K562 (cell line): ENCODE data around the gene CPNE8.

ENCODE experiments used
- CHD1 ChIP-seq: fragments of 200-600 bp; sonication (generic); IDR thresholded peaks from one replicate; pipeline ENCODE4 v1.6.1; 2012; ENCODE audit warnings: mild to moderate bottlenecking, moderate library complexity, low read length, inconsistent platforms
- CTCF ChIP-seq, 3 experiments: IDR thresholded peaks in 2 of 3; conservative IDR thresholded peaks in 1 of 3; 2 replicates each; pipeline ENCODE4 v1.5.1; 2011 to 2012; ENCODE audit warnings: low read length in 3 of 3, mild to moderate bottlenecking in 3 of 3, control low read depth in 2 of 3, improper control_type of control experiment in 1 of 3, inconsistent platforms in 1 of 3, low read depth in 1 of 3, mixed read lengths in 1 of 3, moderate library complexity in 1 of 3; ENCODE audit not compliant: insufficient read depth in 2 of 3
- E2F6 ChIP-seq, 2 experiments: IDR thresholded peaks; 2 replicates each; pipeline ENCODE4 v1.6.1; 2011; ENCODE audit warnings: borderline replicate concordance in 1 of 2, control low read depth in 1 of 2, low read depth in 1 of 2, low read length in 1 of 2, mild to moderate bottlenecking in 1 of 2, mixed read lengths in 1 of 2, moderate library complexity in 1 of 2; ENCODE audit not compliant: insufficient read depth in 1 of 2, insufficient read length in 1 of 2, poor library complexity in 1 of 2, severe bottlenecking in 1 of 2; ENCODE audit errors: extremely low read depth in 1 of 2
- EP300 ChIP-seq: IDR thresholded peaks from 2 replicates; pipeline ENCODE4 v1.6.1; 2012; ENCODE audit warnings: low read length, improper control_type of control experiment
- ETV6 ChIP-seq, 3 experiments: fragments of 150-350 bp in 1 of 3; sonication (generic) in 1 of 3; formaldehyde crosslinking in 1 of 3; IDR thresholded peaks; 2 replicates each; pipeline versions ENCODE4 v1.6.1 to v1.8.0; 2014 to 2022; ENCODE audit warnings: borderline replicate concordance in 2 of 3, low read depth in 2 of 3, antibody characterized with exemption in 1 of 3, low read length in 1 of 3, mild to moderate bottlenecking in 1 of 3, missing genetic modification reagents in 1 of 3
- EZH2 ChIP-seq: IDR thresholded peaks from 2 replicates; pipeline ENCODE4 v1.6.1; 2012; ENCODE audit warnings: low read depth, mild to moderate bottlenecking, inconsistent platforms, low read length, borderline replicate concordance
- FOXJ2 ChIP-seq: fragments of 200-800 bp; sonication (Bioruptor generic); IDR thresholded peaks from 2 replicates; pipeline ENCODE4 v1.6.1; 2016; ENCODE audit warnings: missing genetic modification characterization, missing compliant biosample characterization
- HMG20A ChIP-seq: fragments of 450-650 bp; formaldehyde crosslinking; conservative IDR thresholded peaks from 2 replicates; pipeline ENCODE4 v1.4.0; 2020; ENCODE audit warnings: mild to moderate bottlenecking, mixed read lengths
- LARP7 ChIP-seq: fragments of 450-650 bp; IDR thresholded peaks from 2 replicates; pipeline ENCODE4 v1.6.1; 2016
- SAFB2 ChIP-seq: fragments of 200-400 bp; formaldehyde crosslinking; IDR thresholded peaks from 2 replicates; pipeline ENCODE4 v1.6.1; 2018; ENCODE audit warnings: borderline replicate concordance, low read length, low read depth, moderate library complexity; ENCODE audit not compliant: severe bottlenecking
- STAT5B ChIP-seq: fragments of 250-450 bp; sonication (Bioruptor Pico); IDR thresholded peaks from 2 replicates; pipeline ENCODE4 v1.8.0; 2021; ENCODE audit warnings: mild to moderate bottlenecking, inconsistent platforms
- TAF1 ChIP-seq: IDR thresholded peaks from 2 replicates; pipeline ENCODE4 v1.6.1; 2011; ENCODE audit warnings: mild to moderate bottlenecking, low read length, moderate library complexity; ENCODE audit not compliant: insufficient read depth, control insufficient read depth, severe bottlenecking; ENCODE audit errors: extremely low read depth
- TEAD4 ChIP-seq, 2 experiments: sonication (generic) in 1 of 2; formaldehyde crosslinking in 1 of 2; IDR thresholded peaks; 2 replicates each; pipeline versions ENCODE4 v1.6.1 to v1.8.0; 2012 to 2022; ENCODE audit warnings: borderline replicate concordance in 1 of 2, inconsistent platforms in 1 of 2, low read length in 1 of 2, mild to moderate bottlenecking in 1 of 2, missing genetic modification reagents in 1 of 2
- ZNF134 ChIP-seq: fragments of 250-450 bp; sonication (Bioruptor Pico); conservative IDR thresholded peaks from 2 replicates; pipeline ENCODE4 v1.4.0; 2020

GRCh38 chr12:38707648-38708047 is 197.7 kb downstream of the CPNE8 start:
- TF ChIP-seq SAFB2 (no peak), ETV6 (IDR thresholded peaks at IDR 0.05; ENCODE audit: borderline replicate concordance in 1 of 2, low read depth in 2 of 2, low read length in 1 of 2) (no peak), ETV6 (CRISPR knock-in tag; IDR thresholded peaks at IDR 0.05; ENCODE audit: borderline replicate concordance) (no peak), CTCF (IDR thresholded peaks at IDR 0.05 in 2 of 3, conservative IDR thresholded peaks at IDR 0.05 in 1 of 3; ENCODE audit: insufficient read depth in 2 of 3, low read depth in 1 of 3, low read length in 3 of 3) (no peak), TAF1 (no peak), STAT5B (CRISPR knock-in tag) (no peak), EZH2 (no peak), E2F6 (IDR thresholded peaks at IDR 0.05; ENCODE audit: borderline replicate concordance in 1 of 2, extremely low read depth in 1 of 2, insufficient read depth in 1 of 2, insufficient read length in 1 of 2, low read depth in 1 of 2, low read length in 1 of 2, poor library complexity in 1 of 2, severe bottlenecking in 1 of 2) (no peak), ZNF134 (CRISPR knock-in tag) (no peak), TEAD4 (IDR thresholded peaks at IDR 0.05; ENCODE audit: low read length) (no peak), TEAD4 (CRISPR knock-in tag; IDR thresholded peaks at IDR 0.05; ENCODE audit: borderline replicate concordance) (no peak), FOXJ2 (tag) (no peak), HMG20A (CRISPR knock-in tag) (no peak), CHD1 (no peak), LARP7 (no peak), EP300 (no peak)
